Smooth muscle cell of trachea (primary cell): ENCODE data around the gene USP17L18. TPM values are rescaled to one million over a fixed set of nuclear protein-coding genes. Genes with fewer than 3 reads are reported as not detected.

ENCODE experiments used
- total RNA-seq: library from RNA; depleted of rRNA; stranded (reverse); fragments of >200 nt; gene quantifications from 2 replicates; pipeline ENCODE4 v1.2.1, GENCODE V29; 2014

The USP17L18 gene
- total RNA-seq, result not detected in 2 replicates

GRCh38 chr4:9247953-9248680 lies at the start of gene USP17L18:
Gene USP17L18 (plus strand): TSS chr4:9248630. CDS start chr4:9248630, 0 bp downstream.

DNA sequence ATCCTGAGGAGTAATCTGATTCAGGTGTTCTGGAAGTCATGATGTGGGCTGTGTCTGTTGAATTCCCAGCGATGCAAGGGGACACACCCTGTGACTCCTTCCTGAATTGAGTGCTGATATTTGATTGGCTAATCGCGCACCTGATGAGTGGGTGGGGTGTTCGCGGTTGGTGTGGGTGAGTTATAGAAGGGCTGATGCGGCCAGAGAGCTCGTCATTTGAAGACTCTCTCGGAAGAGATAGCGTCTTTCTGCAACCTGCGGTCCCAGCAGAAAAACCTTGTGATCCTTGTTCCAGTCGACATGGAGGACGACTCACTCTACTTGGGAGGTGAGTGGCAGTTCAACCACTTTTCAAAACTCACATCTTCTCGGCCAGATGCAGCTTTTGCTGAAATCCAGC lies 38.1 kb upstream of the USP17L18 start, which contains the start of gene USP17L10:
Gene USP17L10 (plus strand): TSS at position 301 of the 400 bp plus-strand sequence. CDS start 0 bp downstream, at position 301.

DNA sequence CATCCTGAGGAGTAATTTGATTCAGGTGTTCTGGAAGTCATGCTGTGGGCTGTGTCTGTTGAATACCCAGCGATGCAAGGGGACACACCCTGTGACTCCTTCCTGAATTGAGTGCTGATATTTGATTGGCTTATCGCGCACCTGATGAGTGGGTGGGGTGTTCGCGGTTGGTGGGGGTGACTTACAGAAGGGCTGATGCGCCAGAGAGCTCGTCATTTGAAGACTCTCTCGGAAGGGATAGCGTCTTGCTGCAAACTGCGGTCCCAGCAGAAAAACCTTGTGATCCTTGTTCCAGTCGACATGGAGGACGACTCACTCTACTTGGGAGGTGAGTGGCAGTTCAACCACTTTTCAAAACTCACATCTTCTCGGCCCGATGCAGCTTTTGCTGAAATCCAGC lies 33.3 kb upstream of the USP17L18 start, which contains the start of gene USP17L11:
Gene USP17L11 (plus strand): TSS at position 301 of the 400 bp plus-strand sequence. CDS start 0 bp downstream, at position 301.

DNA sequence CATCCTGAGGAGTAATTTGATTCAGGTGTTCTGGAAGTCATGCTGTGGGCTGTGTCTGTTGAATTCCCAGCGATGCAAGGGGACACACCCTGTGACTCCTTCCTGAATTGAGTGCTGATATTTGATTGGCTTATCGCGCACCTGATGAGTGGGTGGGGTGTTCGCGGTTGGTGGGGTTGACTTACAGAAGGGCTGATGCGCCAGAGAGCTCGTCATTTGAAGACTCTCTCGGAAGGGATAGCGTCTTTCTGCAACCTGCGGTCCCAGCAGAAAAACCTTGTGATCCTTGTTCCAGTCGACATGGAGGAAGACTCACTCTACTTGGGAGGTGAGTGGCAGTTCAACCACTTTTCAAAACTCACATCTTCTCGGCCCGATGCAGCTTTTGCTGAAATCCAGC lies 28.6 kb upstream of the USP17L18 start, which contains the start of gene USP17L12:
Gene USP17L12 (plus strand): TSS at position 301 of the 400 bp plus-strand sequence. CDS start 0 bp downstream, at position 301.

GRCh38 chr4:9224596-9224995 lies 23.8 kb upstream of the USP17L18 start, which contains the start of gene USP17L13:
Gene USP17L13 (plus strand): TSS chr4:9224896. CDS start chr4:9224896, 0 bp downstream.

GRCh38 chr4:9234085-9234484 lies 14.3 kb upstream of the USP17L18 start, which contains the start of gene USP17L15:
Gene USP17L15 (plus strand): TSS chr4:9234385. CDS start chr4:9234385, 0 bp downstream.

DNA sequence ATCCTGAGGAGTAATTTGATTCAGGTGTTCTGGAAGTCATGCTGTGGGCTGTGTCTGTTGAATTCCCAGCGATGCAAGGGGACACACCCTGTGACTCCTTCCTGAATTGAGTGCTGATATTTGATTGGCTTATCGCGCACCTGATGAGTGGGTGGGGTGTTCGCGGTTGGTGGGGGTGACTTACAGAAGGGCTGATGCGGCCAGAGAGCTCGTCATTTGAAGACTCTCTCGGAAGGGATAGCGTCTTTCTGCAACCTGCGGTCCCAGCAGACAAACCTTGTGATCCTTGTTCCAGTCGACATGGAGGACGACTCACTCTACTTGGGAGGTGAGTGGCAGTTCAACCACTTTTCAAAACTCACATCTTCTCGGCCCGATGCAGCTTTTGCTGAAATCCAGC lies 4.9 kb upstream of the USP17L18 start, which contains the start of gene USP17L17:
Gene USP17L17 (plus strand): TSS at position 301 of the 400 bp plus-strand sequence. CDS start 0 bp downstream, at position 301.

DNA sequence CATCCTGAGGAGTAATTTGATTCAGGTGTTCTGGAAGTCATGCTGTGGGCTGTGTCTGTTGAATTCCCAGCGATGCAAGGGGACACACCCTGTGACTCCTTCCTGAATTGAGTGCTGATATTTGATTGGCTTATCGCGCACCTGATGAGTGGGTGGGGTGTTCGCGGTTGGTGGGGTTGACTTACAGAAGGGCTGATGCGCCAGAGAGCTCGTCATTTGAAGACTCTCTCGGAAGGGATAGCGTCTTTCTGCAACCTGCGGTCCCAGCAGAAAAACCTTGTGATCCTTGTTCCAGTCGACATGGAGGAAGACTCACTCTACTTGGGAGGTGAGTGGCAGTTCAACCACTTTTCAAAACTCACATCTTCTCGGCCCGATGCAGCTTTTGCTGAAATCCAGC lies 4.6 kb downstream of the USP17L18 start, which contains the start of gene USP17L19:
Gene USP17L19 (plus strand): TSS at position 301 of the 400 bp plus-strand sequence. CDS start 0 bp downstream, at position 301.

DNA sequence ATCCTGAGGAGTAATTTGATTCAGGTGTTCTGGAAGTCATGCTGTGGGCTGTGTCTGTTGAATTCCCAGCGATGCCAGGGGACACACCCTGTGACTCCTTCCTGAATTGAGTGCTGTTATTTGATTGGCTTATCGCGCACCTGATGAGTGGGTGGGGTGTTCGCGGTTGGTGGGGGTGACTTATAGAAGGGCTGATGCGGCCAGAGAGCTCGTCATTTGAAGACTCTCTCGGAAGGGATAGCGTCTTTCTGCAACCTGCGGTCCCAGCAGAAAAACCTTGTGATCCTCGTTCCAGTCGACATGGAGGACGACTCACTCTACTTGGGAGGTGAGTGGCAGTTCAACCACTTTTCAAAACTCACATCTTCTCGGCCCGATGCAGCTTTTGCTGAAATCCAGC lies 9.4 kb downstream of the USP17L18 start, which contains the start of gene USP17L20:
Gene USP17L20 (plus strand): TSS at position 301 of the 400 bp plus-strand sequence. CDS start 0 bp downstream, at position 301.

GRCh38 chr4:9262572-9262971 lies 14.1 kb downstream of the USP17L18 start, which contains the start of gene USP17L21:
Gene USP17L21 (plus strand): TSS chr4:9262872. CDS start chr4:9262872, 0 bp downstream.

GRCh38 chr4:9267319-9267718 lies 18.9 kb downstream of the USP17L18 start, which contains the start of gene USP17L22:
Gene USP17L22 (plus strand): TSS chr4:9267619. CDS start chr4:9267619, 0 bp downstream.

Other genes starting within 250 kb of the USP17L18 start
- not detected in 2 replicates for gene FAM90A26, start 78.2 kb upstream of the USP17L18 start, total RNA-seq
- not detected in 2 replicates for gene USP17L10, start 38.0 kb upstream of the USP17L18 start, total RNA-seq
- not detected in 2 replicates for gene USP17L11, start 33.2 kb upstream of the USP17L18 start, total RNA-seq
- not detected in 2 replicates for gene USP17L12, start 28.5 kb upstream of the USP17L18 start, total RNA-seq
- gene USP17L13, start 23.7 kb upstream of the USP17L18 start, total RNA-seq, result not detected in 2 replicates
- gene USP17L15, start 14.2 kb upstream of the USP17L18 start, total RNA-seq, result not detected in 2 replicates
- not detected in 2 replicates for gene USP17L17, start 4.8 kb upstream of the USP17L18 start, total RNA-seq
- gene USP17L19, start 4.7 kb downstream of the USP17L18 start, total RNA-seq, result not detected in 2 replicates
- gene USP17L20, start 9.5 kb downstream of the USP17L18 start, total RNA-seq, result not detected in 2 replicates
- gene USP17L21, start 14.2 kb downstream of the USP17L18 start, total RNA-seq, result not detected in 2 replicates
- not detected in 2 replicates for gene USP17L22, start 19.0 kb downstream of the USP17L18 start, total RNA-seq
- not detected in 2 replicates for gene USP17L24, start 76.5 kb downstream of the USP17L18 start, total RNA-seq
- not detected in 2 replicates for gene USP17L25, start 81.3 kb downstream of the USP17L18 start, total RNA-seq
- not detected in 2 replicates for gene USP17L26, start 86.0 kb downstream of the USP17L18 start, total RNA-seq
- not detected in 2 replicates for gene USP17L5, start 90.8 kb downstream of the USP17L18 start, total RNA-seq
- not detected in 2 replicates for gene USP17L27, start 95.5 kb downstream of the USP17L18 start, total RNA-seq
- gene USP17L28, start 100.3 kb downstream of the USP17L18 start, total RNA-seq, result not detected in 2 replicates
- gene USP17L29, start 105.0 kb downstream of the USP17L18 start, total RNA-seq, result not detected in 2 replicates
- not detected in 2 replicates for gene USP17L30, start 114.5 kb downstream of the USP17L18 start, total RNA-seq
- gene DEFB131A, start 195.8 kb downstream of the USP17L18 start, total RNA-seq, result not detected in 2 replicates